DMS153 treated with DMSO at 0.1 percent for 48 hours (cell line): ENCODE results near the gene SOX6.
A peak's percentile ranks its signal among the peaks of the same experiment; 100 is the strongest.

Source experiments
- DNase-seq: peaks from one replicate; lab custom pipeline; 2025; ENCODE audit not compliant: unreplicated experiment; lab: John Stamatoyannopoulos, UW

The SOX6 gene

GRCh38 chr11:16365581-16366228 lies 9.4 kb upstream of the SOX6 start:
- DNase-seq: peak; percentile 91

GRCh38 chr11:16364254-16364653 lies 7.9 kb upstream of the SOX6 start:
- no peak for DNase-seq

GRCh38 chr11:16363706-16364105 lies 7.4 kb upstream of the SOX6 start:
- DNase-seq: no peak

GRCh38 chr11:16361108-16361865 lies 4.9 kb upstream of the SOX6 start:
- no peak for DNase-seq

- no peak for DNase-seq
Measured at GRCh38 chr11:16359369-16359768, 3.0 kb upstream of the SOX6 start.

- no peak for DNase-seq
Measured at GRCh38 chr11:16358726-16359125, 2.4 kb upstream of the SOX6 start.

GRCh38 chr11:16357775-16358174 lies 1.4 kb upstream of the SOX6 start:
- peak; percentile 40 for DNase-seq

- no peak for DNase-seq
Measured at GRCh38 chr11:16356761-16357393, 531 bp upstream of the SOX6 start.

- no peak for DNase-seq
Measured at GRCh38 chr11:16352707-16353106, 3.6 kb downstream of the SOX6 start.

- DNase-seq: no peak
Measured at GRCh38 chr11:16350125-16350524, 6.2 kb downstream of the SOX6 start.

- peak; percentile 34 for DNase-seq
Measured at GRCh38 chr11:16347928-16348685, 8.2 kb downstream of the SOX6 start.

GRCh38 chr11:16346975-16347374 lies 9.4 kb downstream of the SOX6 start:
- DNase-seq: peak; percentile 26

- DNase-seq: no peak
Measured at GRCh38 chr11:16341853-16342252, 14.5 kb downstream of the SOX6 start.

GRCh38 chr11:16338393-16338792 lies 18.0 kb downstream of the SOX6 start:
- no peak for DNase-seq

- DNase-seq: no peak
Measured at GRCh38 chr11:16337421-16338213, 18.7 kb downstream of the SOX6 start.

- DNase-seq: no peak
Measured at GRCh38 chr11:16336721-16337120, 19.6 kb downstream of the SOX6 start.

GRCh38 chr11:16336204-16336603 lies 20.1 kb downstream of the SOX6 start:
- DNase-seq: no peak

- no peak for DNase-seq
Measured at GRCh38 chr11:16335236-16335962, 20.9 kb downstream of the SOX6 start.

- no peak for DNase-seq
Measured at GRCh38 chr11:16326679-16327297, 29.6 kb downstream of the SOX6 start.

- no peak for DNase-seq
Measured at GRCh38 chr11:16322190-16322589, 34.2 kb downstream of the SOX6 start.
